ENCODE data around the gene SARDH.
"Not testable (repeated sequence)": the region's sequence is repeated elsewhere in the genome, so short reads cannot be mapped to it uniquely, and the experiment has no call there.

Gene SARDH

GRCh38 chr9:133759146-133759900 lies 21.2 kb upstream of the SARDH start:
- DNase-seq = no peak

- no peak for DNase-seq
Observed at GRCh38 chr9:133758228-133758627, 20.1 kb upstream of the SARDH start.

GRCh38 chr9:133754688-133755227 lies 16.6 kb upstream of the SARDH start:
- no peak for DNase-seq

GRCh38 chr9:133754187-133754586 lies 16.0 kb upstream of the SARDH start:
- no peak for DNase-seq

- DNase-seq = no peak
Observed at GRCh38 chr9:133752739-133753446, 14.7 kb upstream of the SARDH start.

- no peak for DNase-seq
Observed at GRCh38 chr9:133750982-133751649, 13.0 kb upstream of the SARDH start.

GRCh38 chr9:133747309-133747708 lies 9.2 kb upstream of the SARDH start:
- DNase-seq = no peak

GRCh38 chr9:133744528-133744927 lies 6.4 kb upstream of the SARDH start:
- DNase-seq = not testable (repeated sequence)

- peak; percentile 81 for DNase-seq
Observed at GRCh38 chr9:133742849-133743444, 4.8 kb upstream of the SARDH start.

- DNase-seq = no peak
Observed at GRCh38 chr9:133742251-133742650, 4.1 kb upstream of the SARDH start.

- no peak for DNase-seq
Observed at GRCh38 chr9:133741716-133742115, 3.6 kb upstream of the SARDH start.

- no peak for DNase-seq
Observed at GRCh38 chr9:133740911-133741310, 2.8 kb upstream of the SARDH start.

GRCh38 chr9:133739408-133740280 lies 1.5 kb upstream of the SARDH start:
- no peak for DNase-seq

GRCh38 chr9:133738640-133739225 lies 581 bp upstream of the SARDH start:
- no peak for DNase-seq

GRCh38 chr9:133737071-133737773 lies 930 bp downstream of the SARDH start:
- peak; percentile 67 for DNase-seq

- DNase-seq = no peak
Observed at GRCh38 chr9:133735931-133736330, 2.2 kb downstream of the SARDH start.

- DNase-seq = no peak
Observed at GRCh38 chr9:133735415-133735775, 2.8 kb downstream of the SARDH start.

- no peak for DNase-seq
Observed at GRCh38 chr9:133734590-133735414, 3.4 kb downstream of the SARDH start.

GRCh38 chr9:133733796-133734533 lies 4.2 kb downstream of the SARDH start:
- no peak for DNase-seq

GRCh38 chr9:133733421-133733795 lies 4.7 kb downstream of the SARDH start:
- DNase-seq = no peak

Data from NCI-H1092 (cell line).